MM.1S (cell line): Measurements from ENCODE around the gene MUC5B.

Experiments
- DNase-seq: peaks from one replicate; pipeline ENCODE4 v3.0.0-alpha.2; 2015
- H2AFZ ChIP-seq: fragments of 300-600 bp; sonication (generic); 2 replicates; pipeline ENCODE4 v1.6.0; 2016; ENCODE audit warnings: antibody characterized with exemption, low read length
- H3F3A ChIP-seq: fragments of 300-600 bp; sonication (generic); 2 replicates; pipeline ENCODE4 v1.6.1; 2016; ENCODE audit warnings: mild to moderate bottlenecking, antibody characterized with exemption, low read length, moderate library complexity, mixed read lengths; ENCODE audit not compliant: insufficient read depth
- H3K27ac ChIP-seq: fragments of 300-600 bp; sonication (generic); 2 replicates; pipeline ENCODE4 v1.5.1; 2016; ENCODE audit warnings: mild to moderate bottlenecking, low read length
- H3K27me3 ChIP-seq: fragments of 300-600 bp; sonication (generic); replicated peaks from 2 replicates; pipeline ENCODE4 v1.6.0; 2016; ENCODE audit warnings: low read length; ENCODE audit not compliant: insufficient read depth
- H3K36me3 ChIP-seq: fragments of 300-600 bp; sonication (generic); replicated peaks from 2 replicates; pipeline ENCODE4 v1.6.1; 2016; ENCODE audit warnings: mild to moderate bottlenecking, low read length, mixed read lengths; ENCODE audit not compliant: insufficient read depth
- H3K4me1 ChIP-seq: fragments of 300-600 bp; sonication (generic); 2 replicates; pipeline ENCODE4 v1.6.1; 2016; ENCODE audit warnings: low read length, mixed read lengths
- H3K4me2 ChIP-seq: fragments of 300-600 bp; sonication (generic); 2 replicates; pipeline ENCODE4 v1.6.0; 2016; ENCODE audit warnings: low read depth, low read length
- H3K4me3 ChIP-seq: fragments of 300-600 bp; sonication (generic); 2 replicates; pipeline ENCODE4 v1.5.1; 2016; ENCODE audit warnings: low read length, mixed read lengths
- H3K79me2 ChIP-seq: fragments of 300-600 bp; sonication (generic); 2 replicates; pipeline ENCODE4 v1.6.1; 2016; ENCODE audit warnings: mixed run types, low read length, mixed read lengths
- H3K9ac ChIP-seq: fragments of 300-600 bp; sonication (generic); 2 replicates; pipeline ENCODE4 v1.6.1; 2016; ENCODE audit warnings: low read length, mixed read lengths
- H3K9me2 ChIP-seq: fragments of 300-600 bp; sonication (generic); replicated peaks from 2 replicates; pipeline ENCODE4 v1.6.1; 2016; ENCODE audit warnings: mild to moderate bottlenecking, low read length, mixed read lengths; ENCODE audit not compliant: insufficient read depth
- H3K9me3 ChIP-seq: fragments of 300-600 bp; sonication (generic); replicated peaks from 2 replicates; pipeline ENCODE4 v1.6.1; 2016; ENCODE audit warnings: mild to moderate bottlenecking, low read length, mixed read lengths; ENCODE audit not compliant: insufficient read depth
- H4K20me1 ChIP-seq: fragments of 300-600 bp; sonication (generic); 2 replicates; pipeline ENCODE4 v1.6.1; 2016; ENCODE audit warnings: mild to moderate bottlenecking, low read length, moderate library complexity, mixed read lengths; ENCODE audit not compliant: insufficient read depth
- EZH2 ChIP-seq: fragments of 300-600 bp; sonication (generic); optimal IDR thresholded peaks from 2 replicates; pipeline ENCODE3; 2017; ENCODE audit warnings: low read depth, mild to moderate bottlenecking, antibody characterized with exemption, low read length, mixed read lengths
- EZH2phosphoT487 ChIP-seq: fragments of 300-600 bp; sonication (generic); IDR thresholded peaks from 2 replicates; pipeline ENCODE4 v1.6.1; 2018; ENCODE audit warnings: antibody characterized with exemption, low read length
- TF ChIP-seq, protein P1 (sequence below): fragments of 300-600 bp; sonication (generic); IDR thresholded peaks from 2 replicates; pipeline ENCODE4 v1.5.1; 2016; ENCODE audit warnings: antibody characterized with exemption, low read length, mixed read lengths

Gene MUC5B

DNA sequence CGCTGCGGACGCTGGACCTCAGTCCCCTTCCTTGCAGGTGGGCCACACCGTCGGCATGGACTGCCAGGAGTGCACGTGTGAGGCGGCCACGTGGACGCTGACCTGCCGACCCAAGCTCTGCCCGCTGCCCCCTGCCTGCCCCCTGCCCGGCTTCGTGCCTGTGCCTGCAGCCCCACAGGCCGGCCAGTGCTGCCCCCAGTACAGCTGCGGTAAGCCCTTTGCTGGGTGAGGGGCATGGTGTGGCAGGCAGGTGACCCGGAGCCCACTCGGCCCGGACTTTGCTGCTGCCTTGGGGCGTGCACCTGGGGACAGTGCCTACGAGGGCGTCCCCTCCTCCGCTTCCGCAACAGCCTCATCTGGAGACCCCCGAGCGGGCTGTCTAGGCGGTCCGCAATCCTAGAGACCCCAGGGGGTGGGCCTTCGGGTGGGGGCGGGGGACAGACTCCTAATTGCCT is 25.4 kb upstream of the MUC5B start:
- Histone ChIP-seq H3K79me2 (no peaks in the 10 kb centered on the region), H3K9ac (no peak overlapping the region), H4K20me1 (no peaks in the 10 kb centered on the region), H3K9me3 (no peaks in the 10 kb centered on the region), H3K9me2 (no peaks in the 10 kb centered on the region), H3K27me3 (peaks cover 93% of the 10 kb centered on the region), H2AFZ (no peak overlapping the region), H3K4me3 (no peak overlapping the region), H3K4me2 (no peak overlapping the region), H3K36me3 (no peaks in the 10 kb centered on the region), H3K4me1 (no peaks in the 10 kb centered on the region), H3F3A (no peaks in the 10 kb centered on the region), H3K27ac (no peak overlapping the region)
- TF ChIP-seq, protein P1, sequence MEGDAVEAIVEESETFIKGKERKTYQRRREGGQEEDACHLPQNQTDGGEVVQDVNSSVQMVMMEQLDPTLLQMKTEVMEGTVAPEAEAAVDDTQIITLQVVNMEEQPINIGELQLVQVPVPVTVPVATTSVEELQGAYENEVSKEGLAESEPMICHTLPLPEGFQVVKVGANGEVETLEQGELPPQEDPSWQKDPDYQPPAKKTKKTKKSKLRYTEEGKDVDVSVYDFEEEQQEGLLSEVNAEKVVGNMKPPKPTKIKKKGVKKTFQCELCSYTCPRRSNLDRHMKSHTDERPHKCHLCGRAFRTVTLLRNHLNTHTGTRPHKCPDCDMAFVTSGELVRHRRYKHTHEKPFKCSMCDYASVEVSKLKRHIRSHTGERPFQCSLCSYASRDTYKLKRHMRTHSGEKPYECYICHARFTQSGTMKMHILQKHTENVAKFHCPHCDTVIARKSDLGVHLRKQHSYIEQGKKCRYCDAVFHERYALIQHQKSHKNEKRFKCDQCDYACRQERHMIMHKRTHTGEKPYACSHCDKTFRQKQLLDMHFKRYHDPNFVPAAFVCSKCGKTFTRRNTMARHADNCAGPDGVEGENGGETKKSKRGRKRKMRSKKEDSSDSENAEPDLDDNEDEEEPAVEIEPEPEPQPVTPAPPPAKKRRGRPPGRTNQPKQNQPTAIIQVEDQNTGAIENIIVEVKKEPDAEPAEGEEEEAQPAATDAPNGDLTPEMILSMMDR, result no peak
- TF ChIP-seq EZH2phosphoT487 (no peak), EZH2 (no peak)
- no peak for DNase-seq

DNA sequence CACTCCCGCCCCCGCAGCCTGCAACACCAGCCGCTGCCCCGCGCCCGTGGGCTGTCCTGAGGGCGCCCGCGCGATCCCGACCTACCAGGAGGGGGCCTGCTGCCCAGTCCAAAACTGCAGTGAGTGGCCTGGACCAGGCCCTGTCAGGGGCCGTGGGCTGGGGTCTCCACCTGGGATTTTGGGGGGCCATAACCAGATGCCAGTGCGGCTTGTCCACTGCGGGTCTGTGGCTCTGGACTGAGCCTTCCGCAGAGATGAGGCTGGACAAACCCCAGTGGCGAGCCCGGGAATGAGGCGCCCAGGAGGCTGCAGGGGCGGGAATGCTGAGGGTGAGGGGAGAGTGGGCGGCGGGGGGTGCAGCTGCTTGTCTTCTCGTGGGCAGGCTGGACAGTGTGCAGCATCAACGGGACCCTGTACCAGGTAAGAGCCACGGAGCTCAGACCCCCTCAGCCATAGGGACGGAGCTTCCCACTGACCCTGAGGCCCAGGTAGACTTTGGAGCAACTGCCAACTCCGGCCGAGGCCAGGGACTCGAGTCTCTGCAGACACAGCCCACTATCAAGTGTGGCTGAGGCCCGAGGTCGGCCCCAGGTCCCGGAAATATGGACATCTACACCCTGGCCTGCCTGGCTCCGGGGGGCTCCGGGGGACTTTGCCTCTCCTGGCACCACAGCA is 24.8 kb upstream of the MUC5B start:
- Histone ChIP-seq H3K4me3 (no peak overlapping the region), H4K20me1 (no peaks in the 10 kb centered on the region), H3F3A (no peaks in the 10 kb centered on the region)

DNA sequence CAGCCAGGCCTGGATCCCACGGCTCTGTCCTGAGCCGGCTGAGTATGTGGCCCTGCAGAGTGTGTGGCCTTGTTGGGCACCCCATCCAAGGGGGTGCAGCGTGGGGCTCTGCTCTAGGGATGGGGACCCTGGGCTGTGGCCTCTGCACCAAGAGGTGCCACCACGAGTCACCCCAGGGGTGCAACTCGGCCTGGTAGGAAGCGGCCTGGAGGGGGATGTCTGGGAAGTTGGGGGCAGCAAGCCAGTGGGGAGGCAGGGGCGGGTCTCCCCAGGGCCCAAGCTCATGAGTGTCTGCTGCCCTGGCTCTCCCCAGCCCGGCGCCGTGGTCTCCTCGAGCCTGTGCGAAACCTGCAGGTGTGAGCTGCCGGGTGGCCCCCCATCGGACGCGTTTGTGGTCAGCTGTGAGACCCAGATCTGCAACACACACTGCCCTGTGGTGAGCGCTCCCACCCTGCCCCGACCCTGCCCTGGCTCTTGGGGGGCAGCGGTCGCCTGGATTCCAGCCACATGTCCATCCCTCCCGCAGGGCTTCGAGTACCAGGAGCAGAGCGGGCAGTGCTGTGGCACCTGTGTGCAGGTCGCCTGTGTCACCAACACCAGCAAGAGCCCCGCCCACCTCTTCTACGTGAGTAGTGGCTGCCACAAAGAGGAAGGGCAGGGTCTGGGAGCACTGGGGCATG is 24.2 kb upstream of the MUC5B start:
- H3K9ac ChIP-seq, result no peak overlapping the region
- no peak for DNase-seq
- H2AFZ ChIP-seq, result no peak overlapping the region
- H3K4me2 ChIP-seq, result no peak overlapping the region
- no peaks in the 10 kb centered on the region for H3K9me3 ChIP-seq
- no peaks in the 10 kb centered on the region for H3K36me3 ChIP-seq
- no peaks in the 10 kb centered on the region for H3K9me2 ChIP-seq
- no peaks in the 10 kb centered on the region for H3F3A ChIP-seq
- H3K79me2 ChIP-seq, result no peaks in the 10 kb centered on the region
- no peak for TF ChIP-seq EZH2phosphoT487
- no peak for TF ChIP-seq EZH2
- TF ChIP-seq, protein P1, result no peak
- peaks cover 94% of the 10 kb centered on the region for H3K27me3 ChIP-seq
- no peak overlapping the region for H3K27ac ChIP-seq
- H3K4me1 ChIP-seq, result no peaks in the 10 kb centered on the region
- no peaks in the 10 kb centered on the region for H4K20me1 ChIP-seq
- no peak overlapping the region for H3K4me3 ChIP-seq

More for the DNA sequence above, 24.8 kb upstream of the MUC5B start:
- Histone ChIP-seq H3K4me1 (no peaks in the 10 kb centered on the region), H3K4me2 (no peak overlapping the region), H3K27me3 (peaks cover 92% of the 10 kb centered on the region), H3K27ac (no peak overlapping the region), H2AFZ (no peak overlapping the region), H3K36me3 (no peaks in the 10 kb centered on the region), H3K9ac (no peak overlapping the region), H3K9me2 (no peaks in the 10 kb centered on the region), H3K79me2 (no peaks in the 10 kb centered on the region), H3K9me3 (no peaks in the 10 kb centered on the region)
- DNase-seq, result no peak
- no peak for TF ChIP-seq EZH2
- TF ChIP-seq EZH2phosphoT487, result no peak
- TF ChIP-seq, protein P1, result no peak
